ENCODE data around the gene IFRD2. TPM values are rescaled to one million over a fixed set of nuclear protein-coding genes. Genes with fewer than 3 reads are reported as not detected.

Gene IFRD2
- total RNA-seq, 2 donors from 2014 or later: 56.6 to 70.9 TPM

DNA sequence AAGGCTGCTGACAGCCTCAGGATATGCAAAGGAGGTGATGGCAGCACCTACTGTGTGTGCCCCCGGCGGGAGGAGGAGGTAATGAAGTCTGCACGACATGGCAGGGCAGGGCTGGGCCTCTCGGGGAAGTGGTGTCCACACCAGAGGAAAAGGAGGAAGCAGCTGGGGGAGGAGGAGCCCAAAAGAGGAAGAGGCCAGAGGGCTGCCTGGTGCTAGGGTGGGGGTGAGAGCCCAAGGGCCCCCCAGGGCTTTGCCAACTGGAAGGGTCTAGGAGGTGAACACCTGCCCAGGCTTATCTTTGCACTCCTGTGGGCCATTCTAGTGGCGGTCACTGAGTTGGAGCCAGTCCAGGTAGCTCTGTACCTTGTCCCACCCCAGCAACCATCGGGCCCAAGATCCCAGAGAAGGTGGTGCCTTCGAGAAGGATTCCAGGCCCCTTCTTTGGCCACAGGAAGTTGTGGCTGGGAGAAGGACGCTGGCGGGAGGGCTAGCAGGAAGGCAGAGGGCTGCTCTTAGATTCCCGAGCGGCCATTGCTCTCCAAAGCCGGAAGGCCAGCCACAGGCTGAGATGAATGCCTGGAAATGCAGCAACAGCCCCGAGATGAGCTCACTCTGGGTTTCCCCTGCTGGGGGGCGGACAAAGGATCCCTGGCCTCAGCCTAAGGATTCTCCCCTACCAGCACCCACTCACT, 49.2 kb downstream of the IFRD2 start:
- peak overlapping the region; percentile 62 for H3K27ac ChIP-seq (ENCODE audit: low read depth, low read length)
- 88 to 93% methylated on average over 10 to 14 of the region's 14 CpGs for WGBS, 2 experiments (ENCODE audit: insufficient coverage in 1 of 2, insufficient read length in 1 of 2)
- peaks cover 59% of the 10 kb centered on the region for H3K4me1 Mint-ChIP-seq
- H3K4me3 Mint-ChIP-seq: peak overlapping the region; percentile 15
- no peaks in the 10 kb centered on the region for H3K27me3 ChIP-seq (ENCODE audit: control insufficient read depth, insufficient read depth, low read length, poor library complexity, severe bottlenecking)
- H3K9me3 Mint-ChIP-seq: no peaks in the 10 kb centered on the region
- H3K4me3 ChIP-seq (ENCODE audit: low read length): no peak overlapping the region
- no peaks in the 10 kb centered on the region for H3K9me3 ChIP-seq (ENCODE audit: control insufficient read depth, low read length)
- H3K4me1 ChIP-seq (ENCODE audit: control insufficient read depth, insufficient read depth, low read length): peaks cover 47% of the 10 kb centered on the region
- H3K27me3 Mint-ChIP-seq (ENCODE audit: insufficient read depth): no peaks in the 10 kb centered on the region
- H3K9ac ChIP-seq (ENCODE audit: extremely low read depth, low read length, poor library complexity, severe bottlenecking): no peak overlapping the region
- peak; percentile 70 for DNase-seq
- peaks cover 16% of the 10 kb centered on the region for H3K36me3 Mint-ChIP-seq (ENCODE audit: low read depth)
- peaks cover 24% of the 10 kb centered on the region for H3K36me3 ChIP-seq (ENCODE audit: control insufficient read depth, insufficient read depth, low read length)
- H3K27ac Mint-ChIP-seq: peak overlapping the region; percentile 90
- peak; percentile 30 for TF ChIP-seq CTCF (conservative IDR thresholded peaks at IDR 0.05)

GRCh38 chr3:50242381-50242770, 49.9 kb downstream of the IFRD2 start:
- H3K4me3 ChIP-seq (ENCODE audit: low read length): no peak overlapping the region

DNA sequence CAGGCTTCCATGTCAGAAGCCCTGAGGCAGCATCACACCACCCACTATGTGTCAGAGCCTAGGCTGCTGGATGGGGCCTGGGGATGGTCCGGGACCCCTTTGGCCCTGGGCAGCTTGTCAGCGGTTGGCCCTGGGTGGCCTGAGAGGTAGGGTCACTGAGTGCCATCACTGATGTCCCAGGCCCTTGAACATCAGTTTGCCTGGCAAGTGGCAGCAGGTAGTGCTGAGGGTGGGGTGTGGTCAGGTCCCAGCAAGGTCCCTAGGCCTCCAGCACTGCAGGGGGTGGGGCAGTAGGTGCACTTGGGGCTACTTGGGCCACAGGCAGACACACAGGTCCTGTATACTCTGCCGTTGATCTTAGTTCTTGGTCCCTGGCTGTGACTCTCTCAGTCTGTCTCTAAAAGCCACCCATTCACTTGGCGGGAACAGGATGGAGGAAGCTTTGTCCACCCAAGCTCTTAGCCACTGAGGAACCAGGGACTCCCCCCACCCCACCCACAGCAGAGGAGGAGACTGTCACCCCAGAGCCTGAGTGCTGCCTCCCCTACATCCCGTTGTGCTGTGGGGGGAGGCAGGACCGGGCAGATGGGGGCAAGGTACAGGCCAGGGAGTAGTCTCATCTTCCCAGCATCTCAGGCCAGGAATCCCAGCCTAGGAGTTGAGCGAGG, 50.4 kb downstream of the IFRD2 start:
- peak overlapping the region; percentile 56 for H3K4me3 Mint-ChIP-seq
- H3K27ac Mint-ChIP-seq: peak overlapping the region; percentile 97
- peak overlapping the region; percentile 69 for H3K4me3 ChIP-seq (ENCODE audit: low read length)

More at GRCh38 chr3:50242381-50242770, 49.9 kb downstream of the IFRD2 start:
- 83 to 92% methylated on average over 1 to 3 of the region's 3 CpGs for WGBS, 2 experiments (ENCODE audit: insufficient coverage in 1 of 2, insufficient read length in 1 of 2)
- no peaks in the 10 kb centered on the region for H3K27me3 ChIP-seq (ENCODE audit: control insufficient read depth, insufficient read depth, low read length, poor library complexity, severe bottlenecking)
- Mint-ChIP-seq H3K27me3 (ENCODE audit: insufficient read depth) (no peaks in the 10 kb centered on the region), H3K4me3 (peak overlapping the region; percentile 15), H3K4me1 (peaks cover 61% of the 10 kb centered on the region), H3K9me3 (no peaks in the 10 kb centered on the region), H3K27ac (peak overlapping the region; percentile 90), H3K36me3 (ENCODE audit: low read depth) (peaks cover 16% of the 10 kb centered on the region)
- H3K27ac ChIP-seq (ENCODE audit: low read depth, low read length): peak overlapping the region; percentile 97
- no peak for TF ChIP-seq CTCF (conservative IDR thresholded peaks at IDR 0.05)
- peaks cover 47% of the 10 kb centered on the region for H3K4me1 ChIP-seq (ENCODE audit: control insufficient read depth, insufficient read depth, low read length)
- peaks cover 22% of the 10 kb centered on the region for H3K36me3 ChIP-seq (ENCODE audit: control insufficient read depth, insufficient read depth, low read length)
- no peaks in the 10 kb centered on the region for H3K9me3 ChIP-seq (ENCODE audit: control insufficient read depth, low read length)
- no peak for DNase-seq
- no peak overlapping the region for H3K9ac ChIP-seq (ENCODE audit: extremely low read depth, low read length, poor library complexity, severe bottlenecking)

More for the DNA sequence above, 50.4 kb downstream of the IFRD2 start:
- peaks cover 47% of the 10 kb centered on the region for H3K4me1 ChIP-seq (ENCODE audit: control insufficient read depth, insufficient read depth, low read length)
- H3K27ac ChIP-seq (ENCODE audit: low read depth, low read length): peak overlapping the region; percentile 97
- Mint-ChIP-seq H3K27me3 (ENCODE audit: insufficient read depth) (no peaks in the 10 kb centered on the region), H3K36me3 (ENCODE audit: low read depth) (peaks cover 16% of the 10 kb centered on the region), H3K9me3 (no peaks in the 10 kb centered on the region), H3K4me1 (peaks cover 60% of the 10 kb centered on the region)
- peak overlapping the region; percentile 59 for H3K9ac ChIP-seq (ENCODE audit: extremely low read depth, low read length, poor library complexity, severe bottlenecking)
- no peaks in the 10 kb centered on the region for H3K9me3 ChIP-seq (ENCODE audit: control insufficient read depth, low read length)
- WGBS, 2 experiments (ENCODE audit: insufficient coverage in 1 of 2, insufficient read length in 1 of 2): 85% methylated on average over 7 of the region's 7 CpGs; no CpG with 5 or more reads in 1 of the 2 experiments
- H3K27me3 ChIP-seq (ENCODE audit: control insufficient read depth, insufficient read depth, low read length, poor library complexity, severe bottlenecking): no peaks in the 10 kb centered on the region
- TF ChIP-seq CTCF (conservative IDR thresholded peaks at IDR 0.05): no peak
- no peak for DNase-seq
- H3K36me3 ChIP-seq (ENCODE audit: control insufficient read depth, insufficient read depth, low read length): peaks cover 18% of the 10 kb centered on the region
